GM23338 (cell line): ENCODE measurements around the gene ANGPTL3. TPM values are rescaled to one million over a fixed set of nuclear protein-coding genes. Genes with fewer than 3 reads are reported as not detected.
"Not testable (repeated sequence)": the region's sequence is repeated elsewhere in the genome, so short reads cannot be mapped to it uniquely, and the experiment has no call there.

Experiments
- ATAC-seq: fragments of 200-7000 bp; cut with Tn5 transposase; 3 replicates; pipeline ENCODE4 v1.9.1; 2020
- DNase-seq: peaks from one replicate; pipeline ENCODE4 v3.0.0-alpha.2; 2015; ENCODE audit warnings: low spot score
- H2AFZ ChIP-seq: fragments of 200-600 bp; sonication (generic); 2 replicates; pipeline ENCODE4 v1.8.0; 2016; ENCODE audit warnings: antibody characterized with exemption, mild to moderate bottlenecking, moderate library complexity
- H3F3A ChIP-seq: fragments of 200-600 bp; sonication (generic); replicated peaks from 2 replicates; pipeline ENCODE4 v1.8.0; 2017; ENCODE audit warnings: antibody characterized with exemption, mixed run types, low read depth
- H3K27ac ChIP-seq: fragments of 200-600 bp; sonication (generic); 2 replicates; pipeline ENCODE4 v1.6.1; 2016; ENCODE audit warnings: low read depth
- H3K27me3 ChIP-seq: fragments of 200-600 bp; sonication (generic); 2 replicates; pipeline ENCODE4 v1.8.0; 2016; ENCODE audit warnings: mild to moderate bottlenecking, mixed run types, moderate library complexity; ENCODE audit not compliant: insufficient read depth
- H3K36me3 ChIP-seq: fragments of 200-600 bp; sonication (generic); 2 replicates; pipeline ENCODE4 v1.8.0; 2016; ENCODE audit warnings: mild to moderate bottlenecking; ENCODE audit not compliant: insufficient read depth
- H3K4me1 ChIP-seq: fragments of 200-600 bp; sonication (generic); 2 replicates; pipeline ENCODE4 v1.8.0; 2016; ENCODE audit warnings: mild to moderate bottlenecking, moderate library complexity; ENCODE audit not compliant: insufficient read depth
- H3K4me2 ChIP-seq: fragments of 200-600 bp; sonication (generic); 2 replicates; pipeline ENCODE4 v1.7.1; 2017; ENCODE audit warnings: mixed run types
- H3K4me3 ChIP-seq: fragments of 200-600 bp; sonication (generic); 2 replicates; pipeline ENCODE4 v1.6.1; 2016; ENCODE audit warnings: mixed run types
- H3K79me2 ChIP-seq: fragments of 200-600 bp; sonication (generic); replicated peaks from 2 replicates; pipeline ENCODE4 v1.8.0; 2017; ENCODE audit warnings: mild to moderate bottlenecking; ENCODE audit not compliant: insufficient read depth
- H3K9me2 ChIP-seq: fragments of 200-600 bp; sonication (generic); 2 replicates; pipeline ENCODE4 v1.8.0; 2017; ENCODE audit not compliant: insufficient read depth
- H4K20me1 ChIP-seq: fragments of 200-600 bp; sonication (generic); replicated peaks from 2 replicates; pipeline ENCODE4 v1.8.0; 2017; ENCODE audit warnings: mild to moderate bottlenecking; ENCODE audit not compliant: insufficient read depth
- H3K27ac Mint-ChIP-seq: 2 replicates; pipeline ENCODE4 v1.8.0; 2020; ENCODE audit warnings: inconsistent platforms, mild to moderate bottlenecking, moderate library complexity, mixed read lengths
- H3K27me3 Mint-ChIP-seq: 3 replicates; pipeline ENCODE4 v1.8.0; 2022; ENCODE audit warnings: low read depth, mild to moderate bottlenecking, moderate library complexity, mixed read lengths, inconsistent platforms; ENCODE audit not compliant: insufficient read depth, poor library complexity
- H3K36me3 Mint-ChIP-seq: 3 replicates; pipeline ENCODE4 v1.8.0; 2021; ENCODE audit warnings: low read depth, mild to moderate bottlenecking, inconsistent platforms, moderate library complexity, mixed read lengths
- H3K4me1 Mint-ChIP-seq: 3 replicates; pipeline ENCODE4 v1.8.0; 2020; ENCODE audit warnings: mild to moderate bottlenecking, inconsistent platforms, mixed read lengths
- H3K4me3 Mint-ChIP-seq: 3 replicates; pipeline ENCODE4 v1.8.0; 2021; ENCODE audit warnings: moderate library complexity, mild to moderate bottlenecking, inconsistent platforms, mixed read lengths
- H3K9me3 Mint-ChIP-seq: 3 replicates; pipeline ENCODE4 v1.8.0; 2020; ENCODE audit warnings: moderate library complexity, mild to moderate bottlenecking, inconsistent platforms, mixed read lengths
- POLR2AphosphoS5 ChIP-seq: IDR thresholded peaks from 2 replicates; pipeline ENCODE4 v1.6.1; 2016; ENCODE audit warnings: antibody characterized with exemption, low read depth
- STAT1 ChIP-seq: IDR thresholded peaks from one replicate; pipeline ENCODE4 v1.6.1; 2016; ENCODE audit warnings: antibody characterized with exemption; ENCODE audit not compliant: unreplicated experiment
- ZNF331 ChIP-seq: fragments of 250-450 bp; sonication (Bioruptor Pico); IDR thresholded peaks from 2 replicates; pipeline ENCODE4 v1.5.0; 2020; ENCODE audit warnings: low read depth, mild to moderate bottlenecking, moderate library complexity
- polyA plus RNA-seq: library from polyadenylated mRNA; unstranded; fragments of >200 nt; fragmentation: Nextera tagmentation; extraction: Ambion mirVana; gene quantifications from 2 replicates; pipeline ENCODE4 v1.2.1, GENCODE V29; 2016
- total RNA-seq: library from RNA; depleted of rRNA; stranded (reverse); fragments of >200 nt; shearing (Covaris generic); gene quantifications from 2 replicates; pipeline ENCODE4 v1.2.3, GENCODE V29; 2014

Gene ANGPTL3
- total and polyA plus RNA-seq, 2 experiments from 2014 or later: 0.16 TPM; not detected in 1

- no peaks in the 10 kb centered on the region; the same call in 2 of the 3 replicates for H3K9me3 Mint-ChIP-seq
- H3K4me1 ChIP-seq: no peaks in the 10 kb centered on the region
- no peak overlapping the region for H3K4me2 ChIP-seq
- peaks cover 2% of the 10 kb centered on the region; the same call in 1 of the 3 replicates for H3K4me1 Mint-ChIP-seq
- no peak overlapping the region for H2AFZ ChIP-seq
- H3K36me3 ChIP-seq: no peaks in the 10 kb centered on the region
- no peaks in the 10 kb centered on the region for H3K9me2 ChIP-seq
- TF ChIP-seq STAT1: no peak
- no peak for TF ChIP-seq ZNF331 (CRISPR knock-in tag)
- TF ChIP-seq POLR2AphosphoS5: no peak
- peaks cover 3% of the 10 kb centered on the region; the same call in 2 of the 3 replicates for H3K36me3 Mint-ChIP-seq
- no peak overlapping the region for H3K4me3 Mint-ChIP-seq
- no peak overlapping the region for H3K27ac ChIP-seq
- ATAC-seq: no peak
- no peak overlapping the region for H3K27ac Mint-ChIP-seq
- DNase-seq: no peak
- no peak overlapping the region for H3K4me3 ChIP-seq
- H3K27me3 ChIP-seq: no peaks in the 10 kb centered on the region
- no peaks in the 10 kb centered on the region for H3K27me3 Mint-ChIP-seq
- no peaks in the 10 kb centered on the region for H4K20me1 ChIP-seq
- H3K79me2 ChIP-seq: no peaks in the 10 kb centered on the region
- H3F3A ChIP-seq: no peaks in the 10 kb centered on the region
Observed at GRCh38 chr1:62561306-62561705, 36.0 kb upstream of the ANGPTL3 start.

DNA sequence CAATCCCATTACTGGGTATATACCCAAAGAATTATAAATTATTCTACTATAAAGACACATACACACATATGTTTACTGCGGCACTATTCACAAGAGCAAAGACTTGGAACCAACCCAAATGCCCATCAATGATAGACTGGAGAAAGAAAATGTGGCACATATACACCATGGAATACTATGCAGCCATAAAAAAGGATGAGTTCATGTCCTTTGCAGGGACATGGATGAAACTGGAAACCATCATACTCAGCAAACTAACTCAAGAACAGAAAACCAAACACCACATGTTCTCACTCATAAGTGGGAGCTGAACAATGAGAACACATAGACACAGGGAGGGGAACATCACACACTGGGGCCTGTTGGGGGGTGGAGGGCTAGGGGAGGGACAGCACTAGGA is 30.1 kb upstream of the ANGPTL3 start:
- H3K4me1 Mint-ChIP-seq, H3K36me3 ChIP-seq, H3K79me2 ChIP-seq, H3K27ac Mint-ChIP-seq, H3K4me3 ChIP-seq, H2AFZ ChIP-seq, H3K27ac ChIP-seq, H3K9me2 ChIP-seq, H3K4me1 ChIP-seq, ATAC-seq, H4K20me1 ChIP-seq, H3K27me3 ChIP-seq, H3F3A ChIP-seq, H3K4me2 ChIP-seq, DNase-seq, H3K4me3 Mint-ChIP-seq, H3K27me3 Mint-ChIP-seq: not testable (repeated sequence)
- Mint-ChIP-seq H3K36me3 (peaks cover 25% of the 10 kb centered on the region), H3K9me3 (peaks cover 13% of the 10 kb centered on the region; the same call in 2 of the 3 replicates)

DNA sequence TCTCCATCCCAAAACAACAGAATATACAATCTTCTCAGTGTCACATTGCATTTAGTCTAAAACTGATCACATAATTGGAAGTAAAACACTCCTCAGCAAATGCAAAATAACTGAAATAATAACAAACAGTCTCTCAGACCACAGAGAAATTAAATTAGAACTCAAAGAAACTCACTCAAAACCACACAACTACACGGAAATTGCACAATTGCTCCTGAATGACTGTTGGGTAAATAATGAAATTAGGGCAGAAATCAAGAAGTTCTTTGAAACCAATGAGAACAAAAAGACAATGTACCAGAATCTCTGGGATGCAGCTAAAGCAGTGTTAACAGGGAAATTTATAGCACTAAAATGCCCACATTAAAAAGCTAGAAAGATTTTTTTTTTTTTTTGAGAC is 29.4 kb upstream of the ANGPTL3 start:
- H3K27ac Mint-ChIP-seq, ATAC-seq, H3K9me2 ChIP-seq, H3K4me3 Mint-ChIP-seq, H3K27me3 ChIP-seq, H2AFZ ChIP-seq, H3K27ac ChIP-seq, H3K36me3 ChIP-seq, H3K4me1 Mint-ChIP-seq, H3K79me2 ChIP-seq, H3F3A ChIP-seq, H3K4me3 ChIP-seq, H3K4me2 ChIP-seq, H3K4me1 ChIP-seq, H4K20me1 ChIP-seq, H3K27me3 Mint-ChIP-seq, DNase-seq: not testable (repeated sequence)
- peaks cover 25% of the 10 kb centered on the region for H3K36me3 Mint-ChIP-seq
- H3K9me3 Mint-ChIP-seq: peaks cover 13% of the 10 kb centered on the region; the same call in 2 of the 3 replicates

GRCh38 chr1:62571517-62571916 is 25.8 kb upstream of the ANGPTL3 start:
- not testable (repeated sequence) for H3K27me3 Mint-ChIP-seq, ATAC-seq, H3K4me1 ChIP-seq, H3K79me2 ChIP-seq, H3K4me1 Mint-ChIP-seq, DNase-seq, H3K27ac ChIP-seq, H3K27ac Mint-ChIP-seq, H2AFZ ChIP-seq, H3K4me2 ChIP-seq, H3F3A ChIP-seq, H3K9me2 ChIP-seq, H3K36me3 ChIP-seq, H4K20me1 ChIP-seq, H3K4me3 ChIP-seq, H3K4me3 Mint-ChIP-seq, H3K27me3 ChIP-seq
- Mint-ChIP-seq H3K9me3 (peaks cover 13% of the 10 kb centered on the region; the same call in 2 of the 3 replicates), H3K36me3 (peaks cover 22% of the 10 kb centered on the region)
